NCI-H1105 treated with DMSO at 0.1 percent for 48 hours (cell line): Measurements from ENCODE around the gene PTGR1.
A peak's percentile ranks its signal among the peaks of the same experiment; 100 is the strongest.

Source experiments
- DNase-seq: peaks from one replicate; lab custom pipeline; 2025; lab: John Stamatoyannopoulos, UW

Gene PTGR1

DNA sequence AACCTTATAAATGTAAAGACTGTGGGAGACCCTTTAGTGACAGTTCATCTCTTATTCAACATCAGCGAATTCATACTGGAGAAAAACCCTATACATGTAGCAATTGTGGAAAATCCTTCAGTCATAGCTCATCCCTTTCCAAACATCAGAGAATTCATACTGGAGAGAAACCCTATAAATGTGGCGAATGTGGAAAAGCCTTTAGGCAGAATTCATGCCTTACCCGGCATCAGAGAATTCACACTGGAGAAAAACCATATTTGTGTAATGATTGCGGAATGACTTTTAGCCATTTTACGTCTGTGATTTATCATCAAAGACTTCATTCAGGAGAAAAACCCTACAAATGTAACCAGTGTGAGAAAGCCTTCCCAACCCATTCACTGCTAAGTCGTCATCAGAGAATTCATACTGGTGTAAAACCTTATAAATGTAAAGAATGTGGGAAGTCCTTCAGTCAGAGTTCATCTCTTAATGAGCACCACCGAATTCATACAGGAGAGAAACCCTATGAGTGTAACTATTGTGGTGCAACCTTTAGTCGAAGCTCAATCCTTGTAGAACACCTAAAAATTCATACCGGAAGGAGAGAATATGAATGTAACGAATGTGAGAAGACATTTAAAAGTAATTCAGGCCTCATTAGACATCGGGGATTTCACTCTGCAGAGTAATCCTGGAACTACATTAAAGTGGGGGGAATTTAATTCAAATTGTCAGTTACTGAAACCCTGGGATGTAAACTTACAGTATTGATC, 56.8 kb downstream of the PTGR1 start:
- no peak for DNase-seq

- no peak for DNase-seq
These were observed 66.2 kb downstream of the PTGR1 start for GRCh38 chr9:111533099-111533790.

DNA sequence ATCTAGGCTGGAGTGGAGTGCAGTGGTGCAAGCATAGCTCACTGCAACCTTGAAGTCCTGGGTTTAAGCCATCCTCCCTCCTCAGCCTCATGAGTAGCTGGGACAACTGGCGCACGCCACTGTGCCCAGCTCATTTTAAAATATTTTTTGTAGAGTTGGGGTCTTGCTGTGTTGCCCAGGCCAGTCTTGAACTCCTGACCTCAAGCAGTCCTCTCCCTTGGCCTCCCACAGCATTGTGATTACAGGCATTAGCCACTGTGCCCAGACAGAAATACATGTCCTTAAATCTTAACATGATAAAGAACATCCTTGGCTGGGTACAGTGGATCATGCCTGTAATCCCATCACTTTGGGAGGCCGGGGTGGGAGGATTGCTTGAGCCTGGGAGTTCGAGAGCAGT, 67.7 kb downstream of the PTGR1 start:
- DNase-seq = no peak

- DNase-seq = peak; percentile 12
These were observed 69.7 kb downstream of the PTGR1 start for GRCh38 chr9:111529787-111530186.

DNA sequence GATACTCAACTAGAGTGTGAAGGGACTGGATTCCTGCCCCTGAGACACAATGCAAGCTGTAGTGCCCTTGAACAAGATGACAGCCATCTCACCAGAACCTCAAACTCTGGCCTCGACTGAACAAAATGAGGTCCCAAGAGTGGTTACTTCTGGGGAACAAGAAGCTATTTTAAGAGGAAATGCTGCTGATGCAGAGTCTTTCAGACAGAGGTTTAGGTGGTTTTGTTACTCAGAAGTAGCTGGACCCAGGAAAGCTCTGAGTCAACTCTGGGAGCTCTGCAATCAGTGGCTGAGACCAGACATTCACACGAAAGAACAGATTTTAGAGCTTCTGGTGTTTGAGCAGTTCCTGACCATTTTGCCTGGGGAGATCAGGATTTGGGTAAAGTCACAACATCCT, 72.1 kb downstream of the PTGR1 start:
- no peak for DNase-seq

DNA sequence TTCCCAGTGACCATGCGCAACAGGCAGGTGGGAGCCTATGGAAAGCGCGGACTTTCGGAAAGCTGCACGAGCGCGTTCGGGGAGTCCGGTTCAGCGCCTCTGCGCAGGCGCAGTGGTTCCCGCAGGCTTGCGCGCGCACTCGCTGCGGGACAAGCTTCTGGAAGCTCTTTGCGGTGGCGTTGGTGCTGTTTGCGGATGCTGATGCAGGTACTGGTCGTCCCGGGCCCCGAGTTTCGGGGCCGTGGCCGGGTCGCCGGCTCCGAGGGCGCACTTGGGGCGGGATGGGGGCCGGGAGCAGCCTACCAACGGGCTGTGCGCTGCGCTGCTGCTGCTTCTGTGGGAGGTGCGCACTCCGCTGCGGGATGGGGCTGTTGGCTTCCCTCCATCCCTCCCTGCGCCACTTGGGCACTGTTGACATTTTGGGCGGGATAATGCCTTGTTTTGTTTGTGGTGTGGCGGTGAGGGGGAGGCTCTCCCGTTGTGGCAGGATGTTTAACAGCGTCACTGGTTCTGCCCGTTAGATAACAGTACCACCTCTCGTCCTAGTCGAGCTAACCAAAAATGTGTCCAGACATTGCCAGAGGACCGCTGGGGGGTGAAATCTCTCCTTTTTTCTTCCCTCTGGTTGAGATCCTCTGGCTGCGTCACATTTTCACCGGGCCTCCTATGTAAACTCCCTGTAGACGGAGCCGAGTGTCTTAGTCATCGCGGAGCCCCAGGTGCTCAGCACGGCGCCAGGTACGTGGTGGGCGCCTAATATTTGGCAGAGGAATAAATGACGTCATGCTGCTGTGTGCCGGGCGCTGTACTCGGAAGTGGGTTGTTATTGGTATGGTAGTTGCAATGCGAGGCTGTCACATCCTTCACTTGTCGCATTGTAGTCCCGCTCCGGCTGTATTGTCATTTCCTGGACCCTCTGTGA, 74.1 kb downstream of the PTGR1 start, which contains the start of gene ZNF483:
Gene ZNF483, plus strand, starts transcription at position 124 of the 922 bp plus-strand sequence. CDS start 2,217 bp downstream, outside the sequence.
- DNase-seq = peak; percentile 91

- DNase-seq = no peak
These were observed 74.8 kb downstream of the PTGR1 start for GRCh38 chr9:111524731-111525055.

GRCh38 chr9:111516061-111516465, 83.4 kb downstream of the PTGR1 start:
- no peak for DNase-seq

DNA sequence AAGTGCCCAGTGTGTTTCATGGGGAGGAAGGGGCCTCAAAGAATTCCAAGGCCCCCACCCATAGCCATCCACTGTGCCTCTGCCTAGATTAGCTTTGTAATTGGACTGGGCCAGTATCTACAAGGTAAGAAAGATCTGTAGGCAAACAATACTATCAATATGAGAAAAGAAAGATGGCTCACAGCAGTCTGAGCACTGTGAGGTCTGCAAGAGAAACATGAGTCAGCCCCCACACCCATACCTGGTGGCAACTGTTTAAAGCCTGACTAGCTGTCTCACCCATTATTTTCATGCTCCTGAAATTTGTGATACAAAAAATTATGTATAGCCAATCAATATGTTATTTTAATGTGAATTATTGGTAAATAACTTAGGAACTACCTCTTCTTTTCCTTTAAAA, 84.5 kb downstream of the PTGR1 start:
- DNase-seq = no peak
